CD14-positive monocyte (primary cell): ENCODE data around the gene CAPS. TPM values are rescaled to one million over a fixed set of nuclear protein-coding genes. Genes with fewer than 3 reads are reported as not detected.

ENCODE experiments used
- DNase-seq, 3 donors: peaks; one replicate each; pipeline ENCODE4 v3.0.0-alpha.2; 2011 to 2022
- H2AFZ ChIP-seq: 2 replicates; pipeline ENCODE4 v1.6.0; 2012; ENCODE audit warnings: mild to moderate bottlenecking, low read depth, low read length, inconsistent platforms; ENCODE audit not compliant: insufficient read depth, poor library complexity, severe bottlenecking
- H3K27ac ChIP-seq, 2 donors: 1 replicate in 1 of 2; 2 replicates in 1 of 2; pipeline ENCODE4 v1.5.1; 2012 to 2013; ENCODE audit warnings: low read length in 2 of 2, control low read depth in 1 of 2, inconsistent platforms in 1 of 2, low read depth in 1 of 2, mild to moderate bottlenecking in 1 of 2
- H3K27me3 ChIP-seq, 2 donors: one replicate each; pipeline versions ENCODE4 v1.6.0 to v1.6.1; 2011 to 2013; ENCODE audit warnings: low read length in 2 of 2; ENCODE audit not compliant: control insufficient read depth in 2 of 2, insufficient read depth in 2 of 2
- H3K36me3 ChIP-seq, 2 donors: replicated peaks in 1 of 2; 1 replicate in 1 of 2; 2 replicates in 1 of 2; pipeline versions ENCODE4 v1.5.1 to v1.6.1; 2012 to 2013; ENCODE audit warnings: low read length in 2 of 2, control low read depth in 1 of 2, inconsistent platforms in 1 of 2, mild to moderate bottlenecking in 1 of 2; ENCODE audit not compliant: insufficient read depth in 2 of 2, control insufficient read depth in 1 of 2
- H3K4me1 ChIP-seq, 2 donors: 1 replicate in 1 of 2; 2 replicates in 1 of 2; pipeline versions ENCODE4 v1.5.1 to v1.6.1; 2012 to 2013; ENCODE audit warnings: low read length in 2 of 2, control low read depth in 1 of 2, inconsistent platforms in 1 of 2, mild to moderate bottlenecking in 1 of 2, moderate library complexity in 1 of 2; ENCODE audit not compliant: insufficient read depth in 2 of 2, control insufficient read depth in 1 of 2
- H3K4me2 ChIP-seq: replicated peaks from 2 replicates; pipeline ENCODE3; 2012; ENCODE audit warnings: low read length, moderate library complexity, mild to moderate bottlenecking; ENCODE audit not compliant: poor library complexity, severe bottlenecking; ENCODE audit errors: extremely low read depth
- H3K4me3 ChIP-seq, 3 experiments: fragments of 200-600 bp in 1 of 3; sonication (generic) in 1 of 3; replicated peaks in 1 of 3; 1 replicate in 2 of 3; 2 replicates in 1 of 3; pipeline ENCODE4 v1.5.1; 2011 to 2013; ENCODE audit warnings: low read length in 3 of 3, mild to moderate bottlenecking in 3 of 3, control low read depth in 2 of 3, low read depth in 2 of 3, inconsistent platforms in 1 of 3, moderate library complexity in 1 of 3
- H3K79me2 ChIP-seq: 2 replicates; pipeline ENCODE4 v1.6.0; 2012; ENCODE audit warnings: mild to moderate bottlenecking, control low read depth, inconsistent platforms, low read length, moderate library complexity; ENCODE audit not compliant: insufficient read depth
- H3K9ac ChIP-seq: 2 replicates; pipeline ENCODE4 v1.6.0; 2017; ENCODE audit warnings: low read length, mild to moderate bottlenecking; ENCODE audit not compliant: insufficient read depth, poor library complexity, severe bottlenecking
- H3K9me3 ChIP-seq, 2 donors: replicated peaks in 1 of 2; 1 replicate in 1 of 2; 2 replicates in 1 of 2; pipeline versions ENCODE4 v1.5.1 to v1.6.1; 2012 to 2013; ENCODE audit warnings: low read length in 2 of 2, control low read depth in 1 of 2; ENCODE audit not compliant: control insufficient read depth in 1 of 2, insufficient read depth in 1 of 2
- H4K20me1 ChIP-seq: 2 replicates; pipeline ENCODE4 v1.6.0; 2012; ENCODE audit warnings: mild to moderate bottlenecking, low read length, control low read depth, moderate library complexity; ENCODE audit not compliant: insufficient read depth
- H3K27ac Mint-ChIP-seq, 7 donors: one replicate each; pipeline ENCODE4 v1.8.0; 2020; ENCODE audit warnings: mild to moderate bottlenecking in 7 of 7, mixed read lengths in 7 of 7, moderate library complexity in 6 of 7, inconsistent platforms in 2 of 7
- H3K27me3 Mint-ChIP-seq, 3 donors: one replicate each; pipeline ENCODE4 v1.8.0; 2021 to 2022; ENCODE audit warnings: low read depth in 3 of 3, mild to moderate bottlenecking in 3 of 3, mixed read lengths in 3 of 3, moderate library complexity in 3 of 3, inconsistent platforms in 1 of 3
- H3K36me3 Mint-ChIP-seq, 2 donors: one replicate each; pipeline ENCODE4 v1.8.0; 2020; ENCODE audit warnings: mixed read lengths in 2 of 2, inconsistent platforms in 1 of 2, mild to moderate bottlenecking in 1 of 2
- H3K4me1 Mint-ChIP-seq: one replicate; pipeline ENCODE4 v1.8.0; 2020; ENCODE audit warnings: mild to moderate bottlenecking, mixed read lengths
- H3K4me3 Mint-ChIP-seq, 2 donors: one replicate each; pipeline ENCODE4 v1.8.0; 2020; ENCODE audit warnings: mild to moderate bottlenecking in 2 of 2, mixed read lengths in 2 of 2, moderate library complexity in 1 of 2
- H3K9me3 Mint-ChIP-seq, 7 donors: one replicate each; pipeline ENCODE4 v1.8.0; 2020 to 2022; ENCODE audit warnings: mixed read lengths in 7 of 7, mild to moderate bottlenecking in 6 of 7, moderate library complexity in 6 of 7, inconsistent platforms in 2 of 7
- WGBS: methylation state at CpG from one replicate; pipeline ENCODE4 v1.1.5; 2013; ENCODE audit warnings: missing lambda C conversion rate; ENCODE audit not compliant: insufficient coverage; 5-methylcytosine and 5-hydroxymethylcytosine counted together
- intact Hi-C, 2 donors: fragments of 100-400 bp; cut with micrococcal nuclease; formaldehyde crosslinking; loops; one replicate each; pipeline versions ENCODE4 v1.15.0 to v1.15.1; 2023
- polyA plus RNA-seq, 3 donors: library from polyadenylated mRNA; depleted of rRNA in 1 of 3; unstranded in 2 of 3; stranded (reverse) in 1 of 3; fragments of 300-500 nt in 2 of 3; fragments of >200 nt in 1 of 3; fragmentation: Illumina TruSeq in 2 of 3; gene quantifications; 1 replicate in 2 of 3; 2 replicates in 1 of 3; pipeline ENCODE4 v1.2.3, GENCODE V29; 2012 to 2021
- TF ChIP-seq, protein P1 (sequence below): fragments of 200-600 bp; IDR thresholded peaks from one replicate; pipeline ENCODE4 v1.8.0; 2022; ENCODE audit warnings: antibody characterized with exemption, mild to moderate bottlenecking

CAPS gene
- polyA plus RNA-seq, 3 donors, result 0.34 to 34.8 (median 0.72) TPM

DNA sequence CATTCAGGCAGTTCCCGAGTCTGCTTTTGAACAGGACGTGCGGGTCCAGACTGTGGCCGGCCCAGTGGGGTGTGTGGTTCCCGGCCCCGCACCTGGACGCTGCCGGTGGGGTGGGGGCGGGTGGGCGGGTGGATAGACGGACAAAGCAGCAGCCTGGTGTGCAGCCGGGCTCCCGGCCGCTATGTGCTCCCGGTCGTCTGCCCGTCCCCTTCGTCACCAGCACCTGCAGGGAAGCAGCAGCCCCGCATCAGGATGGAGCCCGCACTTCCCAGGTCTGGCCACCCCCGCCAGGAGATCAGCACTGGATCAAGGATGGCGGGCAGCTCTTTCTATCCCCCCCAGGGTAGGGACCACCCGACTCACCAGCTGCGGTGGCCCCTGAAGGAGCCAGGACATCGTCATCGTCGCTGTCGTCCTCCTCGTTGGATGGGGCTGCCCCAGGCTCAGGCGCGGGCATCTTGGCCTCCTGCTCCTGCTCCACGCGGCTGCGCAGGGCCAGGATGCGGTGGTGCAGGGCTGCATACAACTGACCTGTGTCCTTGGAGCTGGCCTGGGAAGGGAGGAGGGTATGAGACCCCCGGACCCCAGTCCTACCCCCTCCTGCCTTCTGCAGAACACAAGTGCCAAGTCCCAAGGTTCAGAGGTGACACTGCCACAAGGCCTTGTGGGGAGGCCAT is 3.5 kb downstream of the CAPS start:
- intact Hi-C loops, result no loop called here
- Mint-ChIP-seq H3K27ac (no peak overlapping the region), H3K4me3 (no peak overlapping the region), H3K27me3 (peaks cover 0 to 2% (median 0%) of the 10 kb centered on the region in 3 donors), H3K36me3 (peaks cover 56 to 74% of the 10 kb centered on the region in 2 donors), H3K9me3 (no peaks in the 10 kb centered on the region), H3K4me1 (no peaks in the 10 kb centered on the region)
- H4K20me1 ChIP-seq, result no peaks in the 10 kb centered on the region
- TF ChIP-seq, protein P1, sequence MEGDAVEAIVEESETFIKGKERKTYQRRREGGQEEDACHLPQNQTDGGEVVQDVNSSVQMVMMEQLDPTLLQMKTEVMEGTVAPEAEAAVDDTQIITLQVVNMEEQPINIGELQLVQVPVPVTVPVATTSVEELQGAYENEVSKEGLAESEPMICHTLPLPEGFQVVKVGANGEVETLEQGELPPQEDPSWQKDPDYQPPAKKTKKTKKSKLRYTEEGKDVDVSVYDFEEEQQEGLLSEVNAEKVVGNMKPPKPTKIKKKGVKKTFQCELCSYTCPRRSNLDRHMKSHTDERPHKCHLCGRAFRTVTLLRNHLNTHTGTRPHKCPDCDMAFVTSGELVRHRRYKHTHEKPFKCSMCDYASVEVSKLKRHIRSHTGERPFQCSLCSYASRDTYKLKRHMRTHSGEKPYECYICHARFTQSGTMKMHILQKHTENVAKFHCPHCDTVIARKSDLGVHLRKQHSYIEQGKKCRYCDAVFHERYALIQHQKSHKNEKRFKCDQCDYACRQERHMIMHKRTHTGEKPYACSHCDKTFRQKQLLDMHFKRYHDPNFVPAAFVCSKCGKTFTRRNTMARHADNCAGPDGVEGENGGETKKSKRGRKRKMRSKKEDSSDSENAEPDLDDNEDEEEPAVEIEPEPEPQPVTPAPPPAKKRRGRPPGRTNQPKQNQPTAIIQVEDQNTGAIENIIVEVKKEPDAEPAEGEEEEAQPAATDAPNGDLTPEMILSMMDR, result no peak
- no peak overlapping the region for H3K27ac ChIP-seq
- 96% methylated on average over 35 of the region's 36 CpGs for whole genome bisulfite sequencing
- H3K36me3 ChIP-seq, result peaks cover 72 to 77% of the 10 kb centered on the region in 2 donors
- no peaks in the 10 kb centered on the region for H3K4me1 ChIP-seq
- no peaks in the 10 kb centered on the region for H3K79me2 ChIP-seq
- no peak overlapping the region for H3K9ac ChIP-seq
- DNase-seq, result no peak
- no peaks in the 10 kb centered on the region for H3K27me3 ChIP-seq
- no peak overlapping the region for H2AFZ ChIP-seq
- no peaks in the 10 kb centered on the region for H3K9me3 ChIP-seq
- H3K4me3 ChIP-seq, result no peak overlapping the region
- no peak overlapping the region for H3K4me2 ChIP-seq

DNA sequence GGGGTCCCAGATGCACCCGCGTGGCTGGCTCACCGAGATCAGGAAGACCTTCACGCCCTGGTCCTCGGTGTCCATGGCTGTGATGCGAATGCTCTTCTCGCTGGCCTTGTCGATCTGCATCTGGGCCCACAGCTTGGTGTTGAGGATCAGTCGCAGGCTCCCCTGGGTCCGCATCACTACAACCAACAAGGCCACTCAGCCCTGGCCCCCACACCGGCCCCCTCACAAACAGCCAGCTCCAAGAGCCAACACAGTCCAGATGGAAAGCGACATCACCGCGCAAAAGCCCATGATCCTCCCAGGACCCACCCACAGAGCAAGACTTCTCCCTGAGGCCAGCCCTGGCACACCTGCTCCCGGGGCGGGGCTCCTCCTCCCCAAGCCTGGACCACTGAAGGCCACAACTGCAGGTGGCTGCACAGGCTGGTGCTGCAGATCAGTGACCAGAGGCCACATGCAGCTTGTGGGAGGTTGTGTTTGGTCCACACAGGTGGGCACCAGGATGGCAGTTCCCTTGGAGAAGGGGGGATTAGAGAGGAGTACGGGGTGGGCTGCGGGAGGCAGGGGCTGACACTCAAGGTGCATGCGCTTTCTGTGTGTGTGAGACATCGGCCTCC is 4.5 kb downstream of the CAPS start:
- peaks cover 0 to 2% (median 0%) of the 10 kb centered on the region in 3 donors for H3K27me3 Mint-ChIP-seq
- H3K4me3 ChIP-seq, result no peak overlapping the region
- TF ChIP-seq, protein P1, result no peak
- peak overlapping the region in 1 of 7 donors; percentile 61 for H3K27ac Mint-ChIP-seq
- no peaks in the 10 kb centered on the region for H3K27me3 ChIP-seq
- H3K27ac ChIP-seq, result no peak overlapping the region
- no peaks in the 10 kb centered on the region for H3K4me1 Mint-ChIP-seq
- H3K36me3 Mint-ChIP-seq, result peaks cover 63 to 79% of the 10 kb centered on the region in 2 donors
- no peak overlapping the region for H3K4me2 ChIP-seq
- no peak overlapping the region for H2AFZ ChIP-seq
- no peaks in the 10 kb centered on the region for H3K9me3 ChIP-seq
- intact Hi-C loops, result no loop called here
- DNase-seq, result no peak
- no peaks in the 10 kb centered on the region for H4K20me1 ChIP-seq
- no peaks in the 10 kb centered on the region for H3K4me1 ChIP-seq
- H3K9ac ChIP-seq, result no peak overlapping the region
- no peak overlapping the region for H3K4me3 Mint-ChIP-seq
- no peaks in the 10 kb centered on the region for H3K9me3 Mint-ChIP-seq
- H3K36me3 ChIP-seq, result peaks cover 81 to 87% of the 10 kb centered on the region in 2 donors
- over 99% methylated on average over 16 of the region's 20 CpGs for whole genome bisulfite sequencing
- no peaks in the 10 kb centered on the region for H3K79me2 ChIP-seq
